ENCODE measurements around the gene HS3ST5.
"Not testable (repeated sequence)": the region's sequence is repeated elsewhere in the genome, so short reads cannot be mapped to it uniquely, and the experiment has no call there.

HS3ST5 gene

DNA sequence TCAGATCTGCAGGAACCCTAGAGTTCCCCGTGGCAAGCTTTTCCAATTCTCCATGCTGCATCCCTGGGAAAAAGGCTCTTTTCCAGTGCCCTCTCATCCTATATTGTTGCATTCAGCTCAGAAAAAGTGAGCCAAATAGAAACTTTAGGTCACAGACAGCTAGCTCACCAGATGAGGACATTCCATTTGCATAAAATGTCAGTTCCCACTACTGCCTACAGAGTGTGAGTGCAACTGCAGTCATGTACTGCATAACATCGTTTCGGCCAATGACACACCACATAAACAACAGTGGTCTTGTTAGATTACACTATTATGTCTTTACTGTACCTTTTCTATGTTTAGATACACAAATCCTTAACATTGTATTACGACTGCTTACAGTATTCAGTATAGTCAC is 8.6 kb downstream of the HS3ST5 start:
- no peak for DNase-seq

DNA sequence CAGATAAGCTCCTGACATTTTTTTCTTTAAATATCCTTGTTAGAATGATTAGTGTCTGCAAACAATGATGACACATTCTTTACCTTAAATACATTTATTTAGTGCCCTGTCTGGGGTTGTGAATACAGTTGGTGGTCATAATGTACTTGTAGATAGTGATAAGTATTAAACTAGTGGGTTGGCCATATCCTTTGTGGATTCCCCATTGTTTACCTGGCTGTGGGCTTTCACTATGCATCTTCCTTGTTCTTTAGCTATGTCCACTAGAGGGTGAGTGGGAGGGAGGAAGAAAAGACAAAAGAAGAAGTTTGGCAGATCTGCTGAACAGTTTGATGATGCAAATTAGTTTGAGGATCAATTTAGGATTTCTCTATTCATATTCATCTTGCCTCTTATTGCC is 15.7 kb downstream of the HS3ST5 start:
- DNase-seq = no peak

DNA sequence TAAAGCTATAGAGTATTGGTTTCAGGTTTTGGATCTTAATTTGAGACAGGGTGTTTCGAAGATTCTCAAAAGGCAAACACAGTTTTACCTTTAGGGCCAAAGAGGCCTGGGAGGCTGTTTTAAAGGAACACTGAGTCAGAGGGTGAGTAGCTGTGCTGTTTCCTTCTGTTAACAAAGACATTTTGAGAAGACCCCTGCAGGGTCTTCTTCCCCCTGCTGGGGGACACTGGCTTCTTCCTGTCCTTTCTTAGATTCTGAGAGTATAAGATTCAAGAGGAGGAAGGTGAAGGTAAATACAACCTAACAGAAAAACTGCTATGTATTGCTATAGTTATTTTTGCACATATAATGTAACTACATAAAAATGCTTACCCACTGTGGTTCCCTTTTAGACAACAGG is 19.0 kb downstream of the HS3ST5 start:
- DNase-seq = no peak

DNA sequence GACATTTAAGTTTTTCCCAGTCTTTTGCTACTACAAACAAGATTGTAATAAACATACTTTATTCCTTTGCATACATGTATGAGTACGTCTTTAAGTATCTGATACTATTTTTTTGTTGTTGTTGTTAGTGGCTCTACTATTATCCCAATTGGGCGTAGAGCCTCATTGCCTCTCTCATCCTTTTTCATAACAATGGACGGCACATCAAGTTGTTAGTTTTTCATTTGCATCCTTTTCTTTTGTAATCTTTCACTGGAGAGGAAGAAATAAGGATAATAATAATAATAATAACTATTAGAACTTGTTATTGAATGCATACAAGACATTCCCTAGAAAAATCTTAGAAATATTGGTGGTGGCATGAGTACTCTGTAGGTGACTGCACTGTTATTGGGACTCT is 23.1 kb downstream of the HS3ST5 start:
- no peak for DNase-seq

DNA sequence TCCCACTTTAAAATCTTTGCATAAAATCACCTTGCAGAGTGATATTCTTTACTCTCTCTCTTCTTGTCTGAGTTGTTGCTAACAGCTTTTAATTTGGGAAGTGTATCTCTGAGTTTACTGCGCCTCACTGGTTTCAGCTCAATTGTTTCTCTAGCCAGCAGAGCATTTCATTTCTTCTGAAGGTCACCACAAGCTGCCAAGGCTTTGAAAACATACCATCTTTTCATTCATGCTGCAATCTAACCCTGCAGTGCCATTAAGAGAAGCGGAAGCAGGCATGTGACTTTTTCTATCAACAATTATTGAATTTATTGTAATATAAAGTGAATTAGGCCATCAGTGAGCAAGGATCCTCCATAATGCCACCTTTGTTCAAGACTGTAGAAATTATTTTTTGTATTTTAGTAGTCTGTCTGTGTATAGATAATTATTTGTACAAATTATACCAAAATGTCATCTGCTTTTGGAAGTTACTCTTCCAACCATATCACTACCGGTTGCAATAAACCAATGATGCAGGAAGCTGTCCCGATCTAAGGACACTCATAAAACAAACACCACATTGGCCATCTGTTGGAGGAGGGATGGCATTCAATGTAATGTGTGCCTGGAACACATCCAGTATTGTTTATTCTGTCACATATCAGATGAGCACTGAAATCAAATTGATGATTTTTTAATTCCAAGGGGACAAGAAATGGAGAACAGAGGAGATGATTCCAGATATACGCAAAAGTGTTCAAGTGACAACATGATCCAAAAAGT is 26.8 kb downstream of the HS3ST5 start:
- DNase-seq = no peak

DNA sequence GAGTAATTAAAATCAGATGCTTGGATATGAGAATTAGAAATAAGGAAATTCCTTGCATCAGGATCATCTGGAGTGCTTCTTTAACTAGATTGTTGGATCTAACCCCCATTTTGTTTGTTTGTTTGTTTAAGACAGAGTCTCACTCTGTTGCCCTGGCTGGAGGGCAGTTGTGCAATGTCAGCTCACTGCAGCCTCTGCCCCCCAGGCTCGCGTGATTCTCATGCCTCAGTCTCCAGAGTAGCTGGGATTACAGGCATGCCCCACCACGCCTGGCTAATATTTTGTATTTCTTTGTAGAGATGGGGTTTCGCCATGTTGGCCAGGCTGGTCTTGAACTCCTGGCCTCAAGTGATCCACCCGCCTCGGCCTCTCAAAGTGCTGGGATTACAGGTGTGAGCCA is 29.0 kb downstream of the HS3ST5 start:
- not testable (repeated sequence) for DNase-seq

DNA sequence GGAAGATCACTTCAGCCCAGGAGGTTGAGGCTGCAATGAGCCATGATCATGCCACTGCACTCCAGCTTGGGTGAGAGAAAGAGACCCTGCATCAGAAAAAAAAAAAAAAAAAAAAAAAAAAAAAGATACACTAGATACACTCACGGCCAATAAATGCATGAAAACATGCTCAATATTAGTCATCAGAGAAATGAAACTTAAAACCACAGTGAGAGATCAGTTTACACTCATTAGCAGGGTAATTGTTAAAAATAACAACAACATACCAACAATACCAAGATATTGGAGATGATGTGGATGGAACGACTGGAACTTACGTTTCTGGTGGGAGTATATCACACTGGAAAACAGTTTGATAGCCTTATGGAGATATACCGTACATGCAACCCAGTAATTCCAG is 29.9 kb downstream of the HS3ST5 start:
- DNase-seq = no peak

DNA sequence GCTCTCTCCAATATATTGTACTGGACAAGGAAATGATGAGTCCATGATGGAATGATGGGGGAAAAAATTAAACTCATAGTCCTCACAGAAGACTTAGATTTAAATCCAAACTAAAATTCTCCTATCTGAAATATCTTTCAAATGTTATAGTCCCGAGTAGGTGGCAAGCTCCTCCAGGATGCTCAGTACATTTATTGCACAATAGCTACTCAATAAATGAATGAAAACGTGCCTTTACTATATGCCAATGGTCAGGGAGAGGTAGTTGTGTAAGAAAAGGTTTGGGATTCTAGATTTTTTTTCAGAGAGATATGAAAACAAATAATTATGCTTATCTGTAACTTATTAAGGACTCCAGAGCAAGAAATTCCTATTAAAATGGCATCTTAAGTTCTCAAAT is 32.8 kb downstream of the HS3ST5 start:
- no peak for DNase-seq

DNA sequence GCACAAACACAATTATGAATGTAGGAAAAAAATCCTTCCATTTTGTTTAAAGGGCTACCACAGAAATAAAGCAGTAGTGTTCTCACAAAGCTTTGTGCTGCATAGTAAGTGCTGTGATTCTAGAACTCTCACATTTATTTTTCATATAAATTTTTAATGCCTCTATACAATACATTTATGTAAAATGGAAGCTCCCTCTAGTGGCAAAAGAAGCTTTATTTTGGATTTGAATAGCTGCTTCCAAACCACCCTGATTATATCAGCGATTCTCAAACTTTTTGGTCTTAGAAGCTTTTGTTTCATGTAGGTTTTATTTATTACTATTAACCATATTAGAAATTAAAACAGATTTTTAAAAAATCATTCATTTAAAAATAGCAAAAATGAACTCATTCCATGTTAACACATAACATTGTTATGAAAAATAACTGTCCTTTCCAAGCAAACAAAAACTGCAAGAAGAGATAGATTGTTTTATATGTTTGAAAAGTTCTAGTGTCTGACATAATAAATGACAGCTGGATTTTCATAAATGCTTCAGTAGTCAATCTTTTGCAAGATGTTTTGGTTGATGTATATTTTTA is 38.4 kb downstream of the HS3ST5 start:
- DNase-seq = no peak

DNA sequence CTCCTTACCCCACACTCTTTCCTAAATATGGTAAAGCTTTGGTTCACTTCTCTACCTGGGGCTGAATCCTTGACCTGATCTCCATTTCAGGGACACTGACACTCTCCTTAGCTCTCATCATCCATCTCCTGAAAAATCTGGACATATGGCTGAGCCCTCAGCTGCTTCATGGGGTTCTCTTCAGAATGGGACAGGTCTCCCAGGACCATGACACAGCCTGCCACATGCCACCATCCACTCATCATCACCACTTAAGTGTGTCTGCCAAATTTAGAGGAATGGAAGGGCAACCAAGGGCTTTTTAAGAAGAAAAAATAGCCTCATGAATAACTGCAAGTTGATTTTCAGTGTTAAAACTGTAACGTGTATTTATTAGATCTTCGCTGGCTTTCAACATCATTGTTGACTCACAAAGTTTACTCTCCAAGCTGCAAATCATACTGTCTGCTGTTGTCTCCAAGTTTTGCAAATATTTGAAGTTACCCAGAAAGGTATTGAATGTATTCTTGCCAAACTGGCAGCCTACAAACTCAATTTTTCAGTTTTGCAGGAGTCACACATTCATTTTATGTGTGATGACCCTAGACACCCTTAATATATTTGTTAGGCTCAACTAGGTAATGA is 41.1 kb downstream of the HS3ST5 start:
- DNase-seq = no peak

DNA sequence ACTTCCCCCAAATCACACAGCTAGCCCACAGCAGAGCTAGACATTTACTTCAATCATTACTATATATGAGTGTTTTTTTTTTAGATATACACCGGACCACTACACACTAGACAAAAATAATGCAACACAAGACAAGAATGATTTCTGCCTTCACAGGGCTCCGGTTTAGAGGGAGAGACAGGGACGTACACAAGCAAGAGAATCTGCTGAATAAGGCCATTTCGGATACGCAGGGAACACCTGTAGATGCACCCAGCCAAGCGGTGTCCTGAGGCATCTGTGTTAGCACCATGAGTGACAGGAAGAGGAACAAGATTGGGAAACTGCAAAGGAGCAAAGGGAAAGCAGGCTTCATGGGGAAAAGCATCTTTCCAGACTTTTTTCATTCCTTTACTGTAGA is 45.7 kb downstream of the HS3ST5 start:
- DNase-seq = no peak

DNA sequence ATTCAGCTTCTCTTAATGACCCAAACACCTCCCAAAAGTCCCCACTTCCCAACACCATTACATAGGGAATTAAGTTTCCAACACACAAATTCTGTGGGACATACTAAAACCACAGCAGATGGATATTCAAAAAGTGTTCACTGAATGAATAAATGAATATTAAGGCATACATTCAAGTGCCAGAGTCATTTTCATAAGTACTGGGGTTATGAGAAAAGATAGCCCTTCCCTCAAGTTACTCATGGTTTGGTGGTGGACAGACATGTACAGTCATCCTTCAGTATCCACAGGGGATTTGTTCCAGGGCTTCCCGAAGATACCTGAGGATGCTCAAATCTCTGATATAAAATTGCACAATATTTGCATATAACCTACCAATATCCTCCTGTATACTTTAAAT is 50.4 kb downstream of the HS3ST5 start:
- DNase-seq = no peak

DNA sequence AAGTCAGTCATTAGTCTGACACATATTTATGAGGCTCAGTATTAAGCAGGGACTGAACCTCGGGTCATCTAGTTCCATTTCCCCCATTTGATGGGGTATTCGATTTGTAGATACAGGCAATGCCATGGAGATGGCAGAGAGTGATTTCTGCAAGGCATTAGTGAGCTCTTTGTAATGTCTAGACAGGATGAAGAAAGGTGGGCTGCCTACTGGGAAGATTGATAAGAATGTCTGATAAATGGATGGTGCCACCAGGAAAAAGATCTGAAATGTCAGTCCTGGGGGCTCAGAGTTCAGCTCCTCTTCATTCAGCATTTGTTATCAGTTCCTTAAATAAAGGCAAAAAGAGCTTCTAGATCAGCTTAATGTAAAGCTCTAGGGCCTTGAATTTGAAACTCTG is 51.4 kb downstream of the HS3ST5 start:
- no peak for DNase-seq

DNA sequence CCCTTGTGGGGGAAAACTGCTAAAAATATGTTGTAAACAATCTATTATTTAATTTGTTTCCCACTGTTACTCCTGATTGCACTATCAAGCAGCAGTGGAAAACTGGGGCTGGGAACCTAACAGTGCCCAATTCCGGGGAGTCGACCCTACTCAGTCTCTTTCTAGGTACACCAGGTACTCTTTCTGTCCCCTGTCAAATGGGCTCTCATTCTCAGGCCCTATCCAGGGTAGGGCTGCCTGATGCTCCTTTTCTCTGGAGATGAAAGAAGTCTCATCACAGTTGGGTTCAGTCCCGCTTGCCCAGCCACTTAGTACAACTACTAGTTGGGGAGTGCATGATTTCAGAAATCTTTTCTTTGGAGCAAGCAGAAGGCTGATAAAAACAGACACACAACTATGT is 52.0 kb downstream of the HS3ST5 start:
- DNase-seq = no peak

DNA sequence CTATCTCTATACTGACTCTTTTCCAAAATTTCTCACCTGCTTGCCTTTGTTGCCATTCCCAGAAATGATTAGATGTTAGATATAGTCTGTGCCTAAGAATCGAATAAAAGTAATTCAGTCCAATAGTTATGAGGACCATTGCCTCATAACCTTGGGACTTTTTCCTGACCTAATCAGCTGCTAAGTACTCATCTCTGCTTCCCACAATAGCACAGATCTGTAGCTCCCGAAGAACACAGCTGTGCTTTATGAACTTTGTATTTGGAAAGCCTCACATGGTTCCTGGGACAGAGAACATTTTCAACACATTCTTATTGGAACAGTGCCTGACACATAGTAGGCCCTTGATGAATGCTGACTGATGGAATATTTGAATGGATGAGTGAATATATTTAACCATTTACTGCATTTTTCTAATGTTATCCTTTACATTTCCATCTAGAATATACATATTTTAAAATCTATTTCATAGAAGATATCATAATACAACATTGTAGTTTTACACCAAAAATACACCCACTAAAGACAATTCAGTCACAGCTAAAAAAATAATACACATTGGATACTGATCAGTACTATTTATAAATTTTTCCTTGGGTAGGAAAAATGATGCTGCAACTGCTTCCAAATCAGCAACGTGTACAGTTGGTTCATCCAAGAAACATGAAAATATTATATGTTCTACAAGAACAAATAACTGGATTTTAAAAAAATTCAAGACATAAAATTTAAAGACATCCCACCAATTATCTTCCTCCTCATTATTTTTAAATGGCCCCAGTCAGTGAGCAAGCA is 53.9 kb downstream of the HS3ST5 start:
- no peak for DNase-seq

DNA sequence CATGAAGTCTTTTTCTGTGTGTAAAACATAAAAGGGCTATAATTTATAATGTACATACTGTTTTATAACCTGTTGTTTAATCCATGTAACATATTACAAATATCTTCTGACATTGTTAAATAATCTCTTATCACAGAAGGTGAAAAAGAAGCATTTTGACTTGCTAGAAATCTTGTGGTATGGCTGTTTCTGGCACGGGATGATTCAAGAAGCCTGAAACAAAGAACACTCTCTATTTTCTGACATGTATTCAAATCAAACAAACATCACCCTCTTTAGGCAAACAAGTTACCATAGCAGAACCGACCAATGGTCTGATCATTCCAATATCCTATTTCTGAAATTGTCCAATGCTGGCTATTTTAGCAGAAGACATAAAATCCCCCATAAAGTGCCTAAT is 55.4 kb downstream of the HS3ST5 start:
- no peak for DNase-seq

DNA sequence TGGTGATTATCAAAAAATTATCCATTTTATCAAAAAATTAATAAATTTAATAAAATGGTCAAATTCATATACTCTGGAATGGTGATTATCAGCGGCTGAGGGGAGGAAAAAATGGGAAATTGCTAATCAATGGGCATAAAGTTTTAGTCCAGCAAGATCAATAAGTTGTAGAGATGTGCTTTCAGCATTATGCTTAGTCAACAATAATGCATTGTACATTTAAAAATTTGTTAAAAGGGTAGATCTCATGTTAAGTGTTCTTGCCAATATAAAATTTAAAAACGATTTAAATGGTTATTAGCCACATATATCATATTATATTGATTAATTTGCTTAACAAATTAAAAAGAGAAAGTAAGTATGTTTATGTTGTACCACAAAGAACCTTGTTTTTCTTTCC is 56.6 kb downstream of the HS3ST5 start:
- DNase-seq = no peak

DNA sequence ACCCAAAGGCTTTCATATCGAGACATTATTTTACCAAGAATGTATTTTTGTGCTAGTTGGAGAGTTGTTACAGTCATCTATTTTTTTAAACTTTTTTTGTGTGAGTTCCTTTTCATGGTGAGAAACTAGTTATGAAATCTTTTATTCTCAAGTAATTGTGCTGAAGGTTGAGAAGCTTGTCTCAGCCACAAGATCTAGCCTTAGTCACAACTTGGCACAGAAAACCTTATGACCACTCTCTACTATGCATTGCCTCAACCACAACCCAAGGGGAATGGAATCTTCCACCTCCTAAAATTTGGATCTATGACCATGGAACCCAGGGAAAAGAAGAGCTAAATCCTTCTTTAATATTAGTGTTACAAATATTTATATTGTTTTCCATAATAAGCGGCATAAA is 58.5 kb downstream of the HS3ST5 start:
- DNase-seq = no peak

DNA sequence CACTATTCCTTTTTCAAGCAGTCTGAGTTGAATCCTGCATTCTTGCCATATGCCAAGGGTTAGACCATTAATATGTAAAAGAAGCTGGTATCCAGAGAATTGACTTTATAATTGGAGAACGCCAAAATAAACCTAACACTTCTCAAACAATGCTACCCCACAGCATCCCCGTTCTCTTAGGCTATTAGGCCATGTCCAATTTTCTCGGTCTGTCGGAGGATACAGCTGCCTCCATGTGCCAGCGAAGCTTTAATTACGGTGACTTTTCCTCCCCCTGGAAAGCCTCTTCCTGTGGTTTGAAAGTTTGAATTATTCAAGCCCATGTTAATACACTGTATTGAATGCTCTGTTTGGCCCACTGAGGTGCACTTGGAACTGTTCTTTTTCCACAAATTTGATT is 60.5 kb downstream of the HS3ST5 start:
- DNase-seq = no peak

DNA sequence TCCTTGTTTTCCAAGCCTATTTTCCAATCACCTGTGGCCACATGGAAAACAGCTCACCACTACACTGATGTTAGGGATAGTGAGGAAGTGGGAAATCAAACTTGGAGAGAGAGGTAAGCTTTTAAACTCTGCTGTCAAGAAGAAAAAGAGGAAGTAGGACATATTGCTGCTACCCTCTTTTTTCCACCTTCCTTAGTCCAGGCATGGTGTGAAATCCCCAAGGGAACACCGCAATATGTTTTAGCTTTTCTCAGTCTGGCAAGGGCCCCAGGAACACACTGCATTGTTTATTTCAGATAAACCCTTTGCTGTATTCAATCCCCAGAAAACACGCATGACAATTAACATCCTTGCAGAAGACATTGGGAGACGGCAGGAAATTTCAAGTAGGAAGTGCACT is 61.3 kb downstream of the HS3ST5 start:
- no peak for DNase-seq

DNA sequence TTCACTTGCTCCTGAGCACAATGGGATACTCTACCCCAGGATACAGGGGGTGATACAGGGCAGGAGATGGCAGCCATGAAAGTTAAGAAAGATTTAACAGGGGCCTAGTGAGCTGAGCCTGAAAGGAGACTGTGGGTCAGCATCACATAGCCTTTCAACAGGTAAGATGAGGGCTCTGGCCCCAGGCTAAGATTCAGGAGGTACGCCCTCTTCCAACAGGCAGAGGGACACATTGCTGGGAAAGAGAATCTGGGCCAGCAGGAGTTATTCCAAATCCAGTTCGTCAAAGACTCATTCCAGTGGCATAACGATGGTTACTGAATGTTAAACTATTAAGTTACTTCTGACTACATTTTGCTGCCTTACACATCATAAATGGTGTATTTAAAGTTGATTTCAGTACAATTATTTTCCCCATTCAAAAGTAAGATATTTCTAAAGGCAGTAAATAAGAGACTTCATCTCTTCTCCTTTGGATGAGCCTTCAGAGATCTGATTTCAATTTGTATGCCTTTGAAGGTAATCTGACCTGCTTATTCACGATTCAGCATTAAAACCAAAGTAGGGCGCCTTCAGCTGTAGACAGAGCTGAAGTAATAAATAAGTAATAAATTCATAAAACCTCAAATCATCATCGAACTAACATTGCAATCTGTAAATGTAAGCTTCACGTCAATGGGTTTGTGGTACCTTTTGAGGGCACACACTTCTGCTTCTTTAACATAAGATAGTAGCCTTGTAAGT is 62.4 kb downstream of the HS3ST5 start:
- no peak for DNase-seq

DNA sequence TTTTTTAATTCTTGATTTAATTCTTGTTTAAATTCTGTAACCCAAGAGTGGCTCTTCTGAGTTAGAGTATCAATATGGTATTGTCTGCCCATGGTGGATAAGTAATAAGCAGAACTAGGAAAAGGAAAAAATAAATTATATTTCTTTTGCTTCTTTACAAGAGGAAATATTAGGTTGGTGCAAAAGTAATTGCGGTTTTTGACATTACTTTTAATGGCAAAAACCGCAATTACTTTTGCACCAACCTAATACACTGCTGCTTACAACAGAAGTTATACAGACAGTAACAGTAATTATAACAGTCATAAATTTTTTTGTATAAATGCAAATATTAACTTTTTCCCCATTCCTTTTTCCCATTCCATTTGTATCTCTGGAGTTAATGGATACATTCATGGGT is 65.6 kb downstream of the HS3ST5 start:
- DNase-seq = no peak

DNA sequence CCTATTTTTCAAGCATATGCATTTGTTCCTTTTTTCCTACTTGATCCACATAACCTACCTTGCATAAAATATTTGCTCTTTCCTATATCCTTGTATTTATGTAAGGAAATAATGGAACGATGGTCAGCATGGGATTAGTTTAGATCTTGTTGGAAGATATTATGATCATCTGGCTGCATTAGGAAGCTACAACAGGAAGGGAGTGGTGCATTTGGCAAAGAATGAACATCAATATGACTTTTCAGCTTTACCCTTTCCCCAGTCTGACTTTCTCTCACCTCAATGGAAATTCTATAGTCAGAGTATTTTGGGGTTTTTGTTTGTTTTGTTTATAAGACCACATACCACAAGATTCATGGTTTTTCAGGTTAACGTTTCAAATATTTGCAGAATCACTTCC is 66.0 kb downstream of the HS3ST5 start:
- DNase-seq = no peak
